Neural crest cell (in vitro differentiated cells): ENCODE results near the gene MAPRE2. TPM values are rescaled to one million over a fixed set of nuclear protein-coding genes. Genes with fewer than 3 reads are reported as not detected.

ENCODE experiments used
- DNase-seq: peaks from one replicate; pipeline ENCODE4 v3.0.0; 2021; ENCODE audit warnings: low read depth, mixed read lengths, low spot score
- H3K27ac Mint-ChIP-seq: one replicate; pipeline ENCODE4 v1.8.0; 2021; ENCODE audit warnings: mild to moderate bottlenecking, mixed read lengths; ENCODE audit not compliant: unreplicated experiment
- H3K27me3 Mint-ChIP-seq: 2 replicates; pipeline ENCODE4 v1.8.0; 2021; ENCODE audit warnings: low read depth, mild to moderate bottlenecking, mixed read lengths
- H3K36me3 Mint-ChIP-seq: 2 replicates; pipeline ENCODE4 v1.8.0; 2021; ENCODE audit warnings: low read depth, mild to moderate bottlenecking, mixed read lengths
- H3K4me1 Mint-ChIP-seq: 2 replicates; pipeline ENCODE4 v1.8.0; 2021; ENCODE audit warnings: mixed read lengths
- H3K4me3 Mint-ChIP-seq: one replicate; pipeline ENCODE4 v1.8.0; 2021; ENCODE audit warnings: mild to moderate bottlenecking, mixed read lengths
- H3K9me3 Mint-ChIP-seq: 2 replicates; pipeline ENCODE4 v1.8.0; 2021; ENCODE audit warnings: mixed read lengths
- total RNA-seq: library from RNA; stranded (reverse); gene quantifications from 2 replicates; pipeline ENCODE4 v1.2.1, GENCODE V29; 2021
- TF ChIP-seq, protein P1 (sequence below): fragments of 200-600 bp; sonication (generic); conservative IDR thresholded peaks from 2 replicates; pipeline ENCODE4 v1.5.0; 2021; ENCODE audit warnings: antibody characterized with exemption, mild to moderate bottlenecking

The MAPRE2 gene
- total RNA-seq, 1 donor from 2014 or later = 35.5 TPM

DNA sequence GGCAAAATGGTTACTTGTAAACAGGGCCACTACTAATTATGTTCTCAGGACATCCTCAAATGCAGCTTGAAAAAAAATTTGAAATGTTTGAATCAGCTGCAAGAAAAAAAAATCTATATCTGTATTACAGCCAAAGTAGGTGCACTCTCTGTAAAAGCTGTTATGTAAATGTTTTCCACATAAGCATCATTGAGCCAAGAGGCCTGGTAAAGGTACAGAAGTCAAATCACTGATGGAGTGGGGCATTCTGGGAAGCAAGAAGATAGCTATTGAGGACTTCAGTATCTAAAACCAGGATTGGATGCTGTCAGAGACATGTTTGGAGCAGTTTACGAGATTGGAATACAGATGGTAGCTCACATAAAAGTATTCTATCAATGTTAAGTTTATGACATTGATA lies 80.3 kb downstream of the MAPRE2 start:
- Mint-ChIP-seq H3K9me3 (no peaks in the 10 kb centered on the region), H3K36me3 (no peaks in the 10 kb centered on the region), H3K4me1 (peaks cover 34% of the 10 kb centered on the region), H3K27ac (no peak overlapping the region), H3K4me3 (no peak overlapping the region), H3K27me3 (no peaks in the 10 kb centered on the region)
- DNase-seq = no peak
- TF ChIP-seq, protein P1, sequence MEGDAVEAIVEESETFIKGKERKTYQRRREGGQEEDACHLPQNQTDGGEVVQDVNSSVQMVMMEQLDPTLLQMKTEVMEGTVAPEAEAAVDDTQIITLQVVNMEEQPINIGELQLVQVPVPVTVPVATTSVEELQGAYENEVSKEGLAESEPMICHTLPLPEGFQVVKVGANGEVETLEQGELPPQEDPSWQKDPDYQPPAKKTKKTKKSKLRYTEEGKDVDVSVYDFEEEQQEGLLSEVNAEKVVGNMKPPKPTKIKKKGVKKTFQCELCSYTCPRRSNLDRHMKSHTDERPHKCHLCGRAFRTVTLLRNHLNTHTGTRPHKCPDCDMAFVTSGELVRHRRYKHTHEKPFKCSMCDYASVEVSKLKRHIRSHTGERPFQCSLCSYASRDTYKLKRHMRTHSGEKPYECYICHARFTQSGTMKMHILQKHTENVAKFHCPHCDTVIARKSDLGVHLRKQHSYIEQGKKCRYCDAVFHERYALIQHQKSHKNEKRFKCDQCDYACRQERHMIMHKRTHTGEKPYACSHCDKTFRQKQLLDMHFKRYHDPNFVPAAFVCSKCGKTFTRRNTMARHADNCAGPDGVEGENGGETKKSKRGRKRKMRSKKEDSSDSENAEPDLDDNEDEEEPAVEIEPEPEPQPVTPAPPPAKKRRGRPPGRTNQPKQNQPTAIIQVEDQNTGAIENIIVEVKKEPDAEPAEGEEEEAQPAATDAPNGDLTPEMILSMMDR = no peak

DNA sequence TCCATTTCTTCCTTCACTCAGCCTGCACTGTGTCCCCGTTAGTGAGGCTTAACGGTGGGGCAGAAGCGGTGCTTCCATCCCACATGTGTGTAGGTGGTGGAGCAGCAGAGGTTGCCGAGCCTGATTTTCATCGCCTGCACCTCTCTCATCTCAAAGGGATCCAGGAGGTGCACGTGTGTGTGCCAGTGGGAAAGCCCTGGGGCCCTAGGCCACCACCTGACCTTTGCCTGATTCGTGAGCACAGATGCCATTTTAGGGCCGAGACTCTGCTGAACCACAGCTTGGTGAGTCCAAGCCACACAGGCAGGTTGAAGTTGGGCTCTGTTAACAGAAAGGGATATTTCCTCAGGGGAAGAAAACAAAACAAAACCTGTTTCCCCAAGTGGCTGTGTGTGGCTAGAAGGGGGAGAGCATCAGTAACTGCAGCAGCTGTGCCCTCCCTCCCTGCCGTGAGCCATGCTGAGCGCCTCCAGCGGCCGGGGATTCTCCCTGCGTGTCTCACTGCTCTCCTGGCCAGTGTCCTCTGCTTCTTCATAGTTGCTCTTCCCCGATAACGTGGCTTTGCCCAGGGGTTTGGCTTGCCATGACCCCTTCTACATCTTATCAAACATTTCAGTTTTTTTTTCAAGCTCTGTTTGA lies 81.5 kb downstream of the MAPRE2 start:
- peak; percentile 26 for DNase-seq
- H3K27ac Mint-ChIP-seq = no peak overlapping the region
- TF ChIP-seq, protein P1 = peak; percentile 48

DNA sequence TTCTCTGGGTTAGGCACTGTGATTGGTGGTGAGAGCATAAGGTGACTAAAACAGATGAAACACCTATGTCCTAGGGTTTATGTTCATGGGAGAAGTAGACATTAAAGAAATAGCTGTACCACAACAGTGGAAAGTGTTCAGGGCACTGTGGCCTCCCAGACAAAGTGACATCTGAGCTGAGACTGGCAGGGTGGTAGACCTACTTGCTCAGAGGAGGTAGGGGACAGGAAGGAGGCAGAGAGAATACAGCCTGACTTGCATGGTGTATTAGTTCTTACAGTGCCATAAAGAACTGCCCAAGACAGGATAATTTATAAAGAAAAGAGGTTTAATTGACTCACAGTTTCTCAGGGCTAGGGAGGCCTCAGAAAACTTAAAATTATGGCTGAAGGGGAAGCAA lies 82.6 kb downstream of the MAPRE2 start:
- no peaks in the 10 kb centered on the region for H3K27me3 Mint-ChIP-seq
- TF ChIP-seq, protein P1 = no peak
- peaks cover 6% of the 10 kb centered on the region for H3K36me3 Mint-ChIP-seq
- no peak overlapping the region for H3K27ac Mint-ChIP-seq
- DNase-seq = no peak
- no peak overlapping the region for H3K4me3 Mint-ChIP-seq
- H3K4me1 Mint-ChIP-seq = peaks cover 18% of the 10 kb centered on the region
- H3K9me3 Mint-ChIP-seq = no peaks in the 10 kb centered on the region

More for the DNA sequence above, 81.5 kb downstream of the MAPRE2 start:
- Mint-ChIP-seq H3K9me3 (no peaks in the 10 kb centered on the region), H3K4me3 (no peak overlapping the region), H3K27me3 (no peaks in the 10 kb centered on the region), H3K4me1 (peaks cover 29% of the 10 kb centered on the region), H3K36me3 (peaks cover 3% of the 10 kb centered on the region)

DNA sequence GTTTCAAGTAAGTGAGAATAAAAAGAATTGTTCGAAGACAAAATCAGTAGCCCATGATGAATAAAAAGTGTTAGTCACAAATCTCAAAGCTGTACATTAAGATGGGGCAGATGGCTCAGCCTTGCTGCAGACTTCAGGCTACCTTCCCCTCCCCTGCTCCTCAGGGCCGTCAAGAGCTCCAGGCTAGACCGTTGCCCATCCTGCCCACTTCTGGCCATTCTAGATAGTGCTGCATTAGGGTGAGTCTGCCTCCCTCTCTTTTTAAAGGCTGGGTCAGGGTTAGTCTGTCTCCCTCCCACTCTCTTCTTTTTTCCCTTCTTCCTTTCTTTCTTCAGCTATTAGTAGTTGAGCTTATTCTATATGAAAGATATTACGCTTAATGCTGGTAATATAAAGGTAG lies 86.0 kb downstream of the MAPRE2 start:
- H3K9me3 Mint-ChIP-seq = no peaks in the 10 kb centered on the region
- peaks cover 40% of the 10 kb centered on the region for H3K4me1 Mint-ChIP-seq
- no peaks in the 10 kb centered on the region for H3K27me3 Mint-ChIP-seq
- TF ChIP-seq, protein P1 = no peak
- DNase-seq = no peak
- peaks cover 22% of the 10 kb centered on the region for H3K36me3 Mint-ChIP-seq
- H3K27ac Mint-ChIP-seq = no peak overlapping the region
- H3K4me3 Mint-ChIP-seq = no peak overlapping the region

DNA sequence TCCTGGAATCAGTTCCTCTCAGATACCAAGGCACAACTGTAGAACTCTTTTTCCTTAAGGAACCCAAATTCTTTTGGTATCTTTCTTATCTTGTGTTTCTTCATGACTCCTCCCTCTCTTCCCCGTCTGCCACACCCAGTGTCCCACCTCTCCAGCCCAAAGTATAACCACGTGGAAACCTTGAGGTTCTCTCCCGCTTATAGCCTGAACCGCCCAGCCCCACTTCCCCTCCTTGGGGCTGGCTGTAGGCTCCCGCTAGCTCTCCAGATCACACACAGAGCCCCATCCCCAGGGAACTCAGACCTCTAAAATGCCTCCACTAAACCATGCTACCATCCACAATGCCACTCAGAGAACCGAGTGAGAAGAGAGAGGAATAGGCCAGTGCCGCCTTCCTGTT lies 87.5 kb downstream of the MAPRE2 start:
- TF ChIP-seq, protein P1 = no peak
- no peak for DNase-seq
- peaks cover 29% of the 10 kb centered on the region for H3K36me3 Mint-ChIP-seq
- H3K9me3 Mint-ChIP-seq = no peaks in the 10 kb centered on the region
- H3K27ac Mint-ChIP-seq = no peak overlapping the region
- no peak overlapping the region for H3K4me3 Mint-ChIP-seq
- peaks cover 36% of the 10 kb centered on the region for H3K4me1 Mint-ChIP-seq
- no peaks in the 10 kb centered on the region for H3K27me3 Mint-ChIP-seq
